Caco-2 (cell line): ENCODE data around the gene SERPINH1. TPM values are rescaled to one million over a fixed set of nuclear protein-coding genes. Genes with fewer than 3 reads are reported as not detected.

Experiments
- BruUV-seq: library from RNA; stranded (reverse); fragments of 400-500 nt; replicated peaks from 2 replicates; lab custom pipeline; 2021; lab: Mats Ljungman, UMichigan
- CTCF ChIA-PET: fragments of 300-600 bp; sonication (Branson Sonifier 250); formaldehyde crosslinking; loops from one replicate; lab custom pipeline; 2022; ENCODE audit warnings: antibody characterized with exemption; lab: Charles Lee
- POLR2A ChIA-PET: fragments of 300-600 bp; sonication (Branson Sonifier 250); formaldehyde crosslinking; loops from one replicate; lab custom pipeline; 2022; ENCODE audit warnings: antibody characterized with exemption; lab: Charles Lee
- DNase-seq, 2 experiments: peaks; one replicate each; pipeline versions ENCODE4 v3.0.0 to v3.0.0-alpha.2; 2020 to 2022
- H3K27me3 ChIP-seq: replicated peaks from 2 replicates; pipeline ENCODE4 v1.6.0; 2011; ENCODE audit warnings: low read length; ENCODE audit not compliant: control insufficient read depth, insufficient read depth
- H3K36me3 ChIP-seq: 2 replicates; pipeline ENCODE4 v1.5.1; 2011; ENCODE audit warnings: low read length; ENCODE audit not compliant: control insufficient read depth, insufficient read depth
- H3K4me1 ChIP-seq: fragments of 250-450 bp; sonication (Bioruptor Pico); 2 replicates; pipeline ENCODE4 v1.5.1; 2020; ENCODE audit warnings: mild to moderate bottlenecking
- H3K4me3 ChIP-seq: 2 replicates; pipeline ENCODE4 v1.5.1; 2011; ENCODE audit warnings: low read depth, mild to moderate bottlenecking, control low read depth, low read length
- H3K9me3 ChIP-seq: fragments of 250-450 bp; sonication (Bioruptor Pico); 2 replicates; pipeline ENCODE4 v1.5.1; 2020; ENCODE audit warnings: mild to moderate bottlenecking, moderate library complexity
- H3K27ac Mint-ChIP-seq: one replicate; pipeline ENCODE4 v1.8.0; 2022; ENCODE audit warnings: mixed read lengths; ENCODE audit not compliant: unreplicated experiment
- H3K27me3 Mint-ChIP-seq: one replicate; pipeline ENCODE4 v1.8.0; 2022; ENCODE audit warnings: mixed read lengths; ENCODE audit not compliant: insufficient read depth, unreplicated experiment
- H3K36me3 Mint-ChIP-seq: one replicate; pipeline ENCODE4 v1.8.0; 2022; ENCODE audit warnings: mild to moderate bottlenecking, mixed read lengths; ENCODE audit not compliant: insufficient read depth, unreplicated experiment
- H3K4me1 Mint-ChIP-seq: one replicate; pipeline ENCODE4 v1.8.0; 2022; ENCODE audit warnings: low read depth, mixed read lengths; ENCODE audit not compliant: unreplicated experiment
- H3K4me3 Mint-ChIP-seq: one replicate; pipeline ENCODE4 v1.8.0; 2022; ENCODE audit warnings: mild to moderate bottlenecking, moderate library complexity, mixed read lengths; ENCODE audit not compliant: unreplicated experiment
- H3K9me3 Mint-ChIP-seq: one replicate; pipeline ENCODE4 v1.8.0; 2022; ENCODE audit warnings: mixed read lengths; ENCODE audit not compliant: unreplicated experiment
- CTCF ChIP-seq, 2 experiments: fragments of 200-600 bp in 1 of 2; IDR thresholded peaks; 1 replicate in 1 of 2; 2 replicates in 1 of 2; pipeline versions ENCODE4 v1.5.1 to v1.8.0; 2011 to 2022; ENCODE audit warnings: antibody characterized with exemption in 1 of 2, control low read depth in 1 of 2, inconsistent platforms in 1 of 2, low read depth in 1 of 2, low read length in 1 of 2, mild to moderate bottlenecking in 1 of 2, moderate library complexity in 1 of 2; ENCODE audit not compliant: insufficient read depth in 1 of 2, severe bottlenecking in 1 of 2, unreplicated experiment in 1 of 2
- intact Hi-C: fragments of 100-400 bp; cut with micrococcal nuclease; formaldehyde crosslinking; loops from one replicate; pipeline ENCODE4 v1.10.0; 2022; ENCODE audit not compliant: unreplicated experiment
- total RNA-seq: library from RNA; stranded (reverse); gene quantifications from 2 replicates; pipeline ENCODE4 v1.2.3, GENCODE V29; 2022

Gene SERPINH1
- total RNA-seq, 1 experiment from 2014 or later: 481 TPM

- ChIA-PET CTCF (interaction anchor here (0.6 to 3.4 kb wide), 34 partner anchors 9 to 721 kb away, joined by 3 to 27 read pairs (median 4); partner anchors contain the start of genes DGAT2 and MAP6), POLR2A (interaction anchor here (1.1 kb wide), 1 partner anchor 13 kb away, joined by 4 read pairs; no protein-coding TSS in a partner anchor)
- no peaks in the 10 kb centered on the region for H3K9me3 Mint-ChIP-seq
- DNase-seq: no peak
- peaks cover 3% of the 10 kb centered on the region for H3K4me1 Mint-ChIP-seq
- no peak overlapping the region for H3K4me3 Mint-ChIP-seq
- no TSS peak for BruUV-seq
- no peak for TF ChIP-seq CTCF (IDR thresholded peaks at IDR 0.05; ENCODE audit: insufficient read depth in 1 of 2, low read depth in 1 of 2, low read length in 1 of 2, severe bottlenecking in 1 of 2, unreplicated experiment in 1 of 2)
- Histone ChIP-seq H3K36me3 (no peaks in the 10 kb centered on the region), H3K4me1 (peaks cover 4% of the 10 kb centered on the region), H3K27me3 (no peaks in the 10 kb centered on the region), H3K4me3 (no peak overlapping the region), H3K9me3 (no peaks in the 10 kb centered on the region)
- intact Hi-C loops: loop anchor here (5.0 kb wide), 1 partner anchor 49 kb away; no protein-coding TSS in a partner anchor
- H3K27me3 Mint-ChIP-seq: no peaks in the 10 kb centered on the region
- no peak overlapping the region for H3K27ac Mint-ChIP-seq
- H3K36me3 Mint-ChIP-seq: no peaks in the 10 kb centered on the region
Observed at GRCh38 chr11:75598264-75598663, 36.2 kb downstream of the SERPINH1 start.

GRCh38 chr11:75598900-75599299 lies 36.8 kb downstream of the SERPINH1 start:
- ChIA-PET CTCF (interaction anchor here (1.5 to 3.4 kb wide), 5 partner anchors 15 to 171 kb away, joined by 5 to 27 read pairs (median 11); partner anchors contain the start of genes DGAT2 and MAP6), POLR2A (interaction anchor here (1.1 kb wide), 1 partner anchor 15 kb away, joined by 3 read pairs; no protein-coding TSS in a partner anchor)
- no peak overlapping the region for H3K27ac Mint-ChIP-seq
- no peak for TF ChIP-seq CTCF (IDR thresholded peaks at IDR 0.05; ENCODE audit: insufficient read depth in 1 of 2, low read depth in 1 of 2, low read length in 1 of 2, severe bottlenecking in 1 of 2, unreplicated experiment in 1 of 2)
- no peaks in the 10 kb centered on the region for H3K9me3 Mint-ChIP-seq
- Histone ChIP-seq H3K9me3 (no peaks in the 10 kb centered on the region), H3K36me3 (no peaks in the 10 kb centered on the region), H3K27me3 (no peaks in the 10 kb centered on the region), H3K4me1 (no peaks in the 10 kb centered on the region), H3K4me3 (no peak overlapping the region)
- no peaks in the 10 kb centered on the region for H3K4me1 Mint-ChIP-seq
- no peaks in the 10 kb centered on the region for H3K27me3 Mint-ChIP-seq
- DNase-seq: no peak
- no peaks in the 10 kb centered on the region for H3K36me3 Mint-ChIP-seq
- H3K4me3 Mint-ChIP-seq: no peak overlapping the region
- BruUV-seq: no TSS peak
- intact Hi-C loops: loop anchor here (5.0 kb wide), 1 partner anchor 48 kb away; no protein-coding TSS in a partner anchor

- Mint-ChIP-seq H3K4me3 (no peak overlapping the region), H3K27ac (peak overlapping the region; percentile 56), H3K27me3 (no peaks in the 10 kb centered on the region), H3K9me3 (no peaks in the 10 kb centered on the region), H3K4me1 (no peaks in the 10 kb centered on the region), H3K36me3 (no peaks in the 10 kb centered on the region)
- Histone ChIP-seq H3K9me3 (no peaks in the 10 kb centered on the region), H3K27me3 (no peaks in the 10 kb centered on the region), H3K4me3 (no peak overlapping the region), H3K4me1 (no peaks in the 10 kb centered on the region), H3K36me3 (no peaks in the 10 kb centered on the region)
- intact Hi-C loops: no loop called here
- no TSS peak for BruUV-seq
- CTCF ChIA-PET: interaction anchor here (3.4 kb wide), 1 partner anchor 67 kb away, joined by 27 read pairs; the partner anchor contains the start of gene MAP6
- TF ChIP-seq CTCF (IDR thresholded peaks at IDR 0.05; ENCODE audit: insufficient read depth in 1 of 2, low read depth in 1 of 2, low read length in 1 of 2, severe bottlenecking in 1 of 2, unreplicated experiment in 1 of 2): no peak
- no peak for DNase-seq
- POLR2A ChIA-PET: no interaction called here
Observed at GRCh38 chr11:75600356-75600755, 38.3 kb downstream of the SERPINH1 start.
